ENCODE results near the gene FBN1. TPM values are rescaled to one million over a fixed set of nuclear protein-coding genes. Genes with fewer than 3 reads are reported as not detected.

Gene FBN1
- total and polyA plus RNA-seq, 8 donors: 83.1 to 144 (median 94.0) TPM

DNA sequence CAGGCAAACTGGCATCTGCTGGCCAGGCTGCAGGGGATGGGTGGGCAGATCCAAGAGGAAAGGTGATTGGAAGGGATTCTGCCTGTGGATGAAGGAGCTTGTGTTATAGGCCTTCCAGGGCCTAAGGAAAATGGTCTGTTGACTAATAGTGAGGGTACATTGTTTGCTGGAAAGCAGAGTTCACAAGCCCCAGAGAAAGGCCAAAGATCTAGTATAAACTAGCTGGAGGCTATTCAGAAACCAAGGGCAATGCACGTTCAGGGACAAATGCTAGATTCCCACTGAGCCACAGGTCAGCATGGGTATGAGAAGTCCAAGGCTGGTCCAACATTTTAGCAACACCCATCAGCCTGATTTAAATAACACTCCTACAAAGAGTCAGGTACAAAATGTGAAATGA, 74.7 kb downstream of the FBN1 start:
- ATAC-seq: no peak
- Histone ChIP-seq H3K27ac (no peak overlapping the region), H3K4me3 (no peak overlapping the region)

DNA sequence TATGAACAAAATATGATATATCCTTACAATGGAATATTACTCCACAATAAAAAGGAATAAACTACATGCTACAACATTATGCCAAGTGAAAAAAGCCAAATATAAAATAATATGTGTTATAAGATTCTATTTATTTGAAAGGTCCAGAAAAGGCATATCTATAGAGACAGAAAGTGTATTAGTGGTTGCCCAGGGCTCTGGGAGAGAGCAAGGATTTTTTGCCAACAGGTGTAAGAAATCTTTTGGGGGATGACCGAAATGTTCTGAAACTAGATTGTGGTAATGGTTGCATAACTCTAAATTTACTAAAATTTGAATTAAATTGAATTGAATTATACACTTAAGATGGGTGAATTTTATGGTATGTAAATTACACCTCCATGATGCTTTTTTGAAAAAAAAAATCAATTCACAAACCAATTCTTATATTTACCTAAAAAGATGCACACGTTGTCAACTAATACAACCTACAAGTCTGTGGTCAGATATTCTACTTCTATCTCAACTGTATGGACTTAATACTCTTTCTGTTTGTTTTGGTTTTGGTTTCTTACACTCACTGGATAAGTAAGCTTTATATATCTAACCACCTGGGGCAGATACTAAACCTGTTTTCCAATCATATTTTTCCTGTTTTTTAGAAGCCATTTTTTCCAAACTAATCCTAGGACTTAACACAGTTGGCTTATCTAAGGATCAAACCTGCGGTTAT, 75.8 kb downstream of the FBN1 start:
- Histone ChIP-seq H3K4me1 (peaks cover 0 to 6% of the 10 kb centered on the region in 2 donors), H3K4me3 (no peak overlapping the region), H3K27ac (no peak overlapping the region), H3K9me3 (no peaks in the 10 kb centered on the region), H3K36me3 (no peaks in the 10 kb centered on the region), H3K27me3 (no peaks in the 10 kb centered on the region)
- TF ChIP-seq, protein P1, sequence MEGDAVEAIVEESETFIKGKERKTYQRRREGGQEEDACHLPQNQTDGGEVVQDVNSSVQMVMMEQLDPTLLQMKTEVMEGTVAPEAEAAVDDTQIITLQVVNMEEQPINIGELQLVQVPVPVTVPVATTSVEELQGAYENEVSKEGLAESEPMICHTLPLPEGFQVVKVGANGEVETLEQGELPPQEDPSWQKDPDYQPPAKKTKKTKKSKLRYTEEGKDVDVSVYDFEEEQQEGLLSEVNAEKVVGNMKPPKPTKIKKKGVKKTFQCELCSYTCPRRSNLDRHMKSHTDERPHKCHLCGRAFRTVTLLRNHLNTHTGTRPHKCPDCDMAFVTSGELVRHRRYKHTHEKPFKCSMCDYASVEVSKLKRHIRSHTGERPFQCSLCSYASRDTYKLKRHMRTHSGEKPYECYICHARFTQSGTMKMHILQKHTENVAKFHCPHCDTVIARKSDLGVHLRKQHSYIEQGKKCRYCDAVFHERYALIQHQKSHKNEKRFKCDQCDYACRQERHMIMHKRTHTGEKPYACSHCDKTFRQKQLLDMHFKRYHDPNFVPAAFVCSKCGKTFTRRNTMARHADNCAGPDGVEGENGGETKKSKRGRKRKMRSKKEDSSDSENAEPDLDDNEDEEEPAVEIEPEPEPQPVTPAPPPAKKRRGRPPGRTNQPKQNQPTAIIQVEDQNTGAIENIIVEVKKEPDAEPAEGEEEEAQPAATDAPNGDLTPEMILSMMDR (IDR thresholded peaks at IDR 0.05): no peak
- DNase-seq: no peak
- intact Hi-C loops (cut with DNase I): no loop called here
- ATAC-seq: no peak

More for the DNA sequence above, 74.7 kb downstream of the FBN1 start:
- H3K36me3 ChIP-seq: no peaks in the 10 kb centered on the region
- TF ChIP-seq, protein P1 (IDR thresholded peaks at IDR 0.05): no peak
- H3K9me3 ChIP-seq: no peaks in the 10 kb centered on the region
- intact Hi-C loops (cut with DNase I): no loop called here
- H3K4me1 ChIP-seq: peaks cover 0 to 6% of the 10 kb centered on the region in 2 donors
- no peak for DNase-seq
- no peaks in the 10 kb centered on the region for H3K27me3 ChIP-seq

DNA sequence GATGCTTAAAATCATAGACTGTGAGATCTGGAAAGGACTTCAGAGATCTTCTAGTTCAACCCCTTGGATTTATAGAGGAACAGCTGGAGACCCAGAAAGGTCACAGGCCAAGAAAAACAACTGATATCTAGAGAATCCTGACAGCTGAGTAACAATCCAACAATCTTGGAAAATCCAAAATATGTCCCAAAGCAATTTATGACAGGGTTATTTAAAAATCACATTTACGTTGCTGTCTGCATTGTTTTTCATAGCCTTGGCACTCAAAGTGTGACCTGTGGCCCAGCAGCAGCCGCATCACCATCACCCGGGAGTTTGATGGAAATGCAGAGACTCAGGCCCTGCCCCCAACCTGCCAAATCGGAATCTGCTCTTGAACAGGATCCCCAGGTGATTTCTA, 78.8 kb downstream of the FBN1 start:
- intact Hi-C loops (cut with DNase I): no loop called here
- TF ChIP-seq, protein P1 (IDR thresholded peaks at IDR 0.05): no peak
- no peak for ATAC-seq
- no peak for DNase-seq
- no peaks in the 10 kb centered on the region for H3K9me3 ChIP-seq
- peaks cover 0 to 6% of the 10 kb centered on the region in 2 donors for H3K4me1 ChIP-seq
- H3K36me3 ChIP-seq: no peaks in the 10 kb centered on the region
- H3K4me3 ChIP-seq: no peak overlapping the region
- no peak overlapping the region for H3K27ac ChIP-seq
- no peaks in the 10 kb centered on the region for H3K27me3 ChIP-seq

DNA sequence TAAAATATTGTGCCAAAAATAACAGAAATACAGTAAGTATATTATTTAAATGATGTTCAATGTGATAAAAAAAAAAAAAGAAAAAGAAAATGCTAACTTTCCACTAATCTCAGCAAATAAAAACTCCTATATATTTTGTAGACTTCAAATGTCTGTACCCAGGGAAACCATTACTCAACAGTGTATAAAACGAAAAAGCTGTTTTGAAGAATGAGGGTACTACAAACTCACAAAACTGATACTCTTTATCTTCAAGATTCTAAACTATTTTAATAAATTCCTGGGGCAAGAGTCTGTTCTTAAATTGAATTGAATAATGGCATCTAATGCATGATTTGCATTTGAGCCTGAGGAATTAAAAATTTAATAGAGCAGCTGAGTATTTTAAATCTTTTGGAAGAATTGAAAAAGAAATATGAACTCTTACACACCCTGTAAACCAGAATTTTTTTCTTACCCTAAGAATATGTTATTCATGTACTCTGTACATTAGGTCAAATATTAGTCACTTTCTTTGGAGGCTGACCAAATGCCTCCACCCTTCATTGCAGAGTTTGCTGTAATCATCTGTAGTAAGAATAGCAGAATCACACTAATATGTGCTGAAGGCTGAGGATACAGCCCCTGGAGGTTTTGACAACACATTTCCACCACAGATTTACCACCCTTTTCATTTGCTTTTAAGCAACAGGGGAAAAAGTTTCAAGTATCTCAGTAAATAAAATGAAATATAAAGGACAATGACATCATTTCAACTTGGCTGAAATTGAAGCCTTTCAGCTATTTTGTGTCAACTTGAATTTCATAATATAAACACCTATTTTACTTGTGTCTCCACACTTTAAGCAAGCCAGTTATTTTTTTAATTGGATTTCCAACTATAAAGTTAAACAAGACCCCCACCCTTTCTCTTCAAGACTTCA, 79.7 kb downstream of the FBN1 start:
- intact Hi-C loops (cut with DNase I): no loop called here
- peak; percentile 64 for ATAC-seq
- Histone ChIP-seq H3K27ac (peak overlapping the region in 1 of 2 donors; percentile 8), H3K4me1 (peaks cover 0 to 6% of the 10 kb centered on the region in 2 donors), H3K36me3 (no peaks in the 10 kb centered on the region), H3K4me3 (no peak overlapping the region), H3K9me3 (no peaks in the 10 kb centered on the region), H3K27me3 (no peaks in the 10 kb centered on the region)
- peak in 1 of 4 donors; percentile 52 for DNase-seq
- TF ChIP-seq, protein P1 (IDR thresholded peaks at IDR 0.05): no peak

DNA sequence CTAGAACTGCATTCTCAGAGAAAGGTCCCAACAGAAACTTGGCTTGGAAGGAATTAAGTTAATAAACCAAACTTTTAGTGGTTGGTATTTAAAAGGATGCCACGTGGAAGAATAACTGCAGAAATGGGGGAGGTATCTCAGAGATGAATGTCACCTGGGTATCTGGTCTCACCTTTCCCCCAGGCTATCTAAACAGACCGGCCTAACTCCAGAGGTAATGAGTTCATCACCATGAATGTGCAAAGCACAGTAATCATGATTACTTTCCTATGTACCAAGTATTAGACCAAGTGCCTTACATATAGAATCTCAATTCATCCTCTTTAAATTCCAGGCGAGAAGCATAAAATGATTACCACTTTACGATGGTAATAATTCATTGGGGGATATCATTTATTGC, 80.8 kb downstream of the FBN1 start:
- no peaks in the 10 kb centered on the region for H3K27me3 ChIP-seq
- no peaks in the 10 kb centered on the region for H3K9me3 ChIP-seq
- H3K36me3 ChIP-seq: no peaks in the 10 kb centered on the region
- TF ChIP-seq, protein P1 (IDR thresholded peaks at IDR 0.05): no peak
- intact Hi-C loops (cut with DNase I): no loop called here
- H3K4me3 ChIP-seq: no peak overlapping the region
- peaks cover 6 to 7% of the 10 kb centered on the region in 2 donors for H3K4me1 ChIP-seq
- no peak for ATAC-seq
- no peak for DNase-seq
- H3K27ac ChIP-seq: no peak overlapping the region
